ENCODE results near the gene MRM2. TPM values are rescaled to one million over a fixed set of nuclear protein-coding genes. Genes with fewer than 3 reads are reported as not detected.

Gene MRM2
- total and polyA plus RNA-seq, 4 donors, result 11.5 to 19.8 (median 14.7) TPM

DNA sequence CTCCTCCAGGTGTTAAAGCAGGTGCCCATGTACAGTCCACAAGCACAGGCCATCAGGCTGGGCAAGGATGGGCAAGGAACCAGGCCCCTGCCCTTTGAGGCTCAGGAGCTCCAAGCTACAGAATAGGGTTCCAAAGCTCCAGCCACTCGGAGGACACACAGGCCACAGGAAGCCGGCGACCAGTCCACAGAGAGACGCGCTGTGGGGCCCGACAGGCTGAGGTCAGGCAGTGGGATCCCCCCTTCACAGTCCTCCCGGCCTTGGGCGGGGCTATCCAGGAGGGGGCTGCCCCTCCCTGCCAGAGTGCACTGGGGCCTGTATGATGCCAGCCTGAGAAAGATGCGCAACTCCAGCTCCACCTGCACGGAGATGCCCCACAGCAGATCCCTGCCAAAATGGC lies 43.2 kb downstream of the MRM2 start:
- WGBS, 2 donors, result 91 to 93% methylated on average over 10 of the region's 10 CpGs
- H3K9me3 ChIP-seq (ENCODE audit: control insufficient read depth, low read length), result no peaks in the 10 kb centered on the region

DNA sequence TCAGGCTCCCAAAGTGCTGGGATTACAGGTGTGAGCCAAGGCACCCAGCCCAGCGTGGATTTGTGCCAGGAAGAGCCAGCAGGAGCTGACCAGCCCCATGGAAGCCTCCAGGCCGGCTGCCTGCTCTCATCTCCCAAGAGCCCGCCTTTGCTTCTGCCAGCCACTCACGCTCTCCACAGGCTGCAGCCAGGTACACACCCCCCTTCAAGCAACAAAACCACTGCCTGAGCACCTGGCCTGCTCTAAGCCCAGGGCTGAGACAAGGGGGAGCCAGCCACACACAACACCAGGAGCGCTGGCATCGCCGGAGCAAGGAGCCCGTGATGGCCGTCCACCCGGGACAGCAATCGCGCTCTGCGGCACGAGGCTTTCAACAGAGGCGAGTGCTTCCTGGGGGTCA lies 43.8 kb downstream of the MRM2 start:
- Histone ChIP-seq H3K36me3 (ENCODE audit: control insufficient read depth in 1 of 2, insufficient read depth in 2 of 2, low read length in 1 of 2) (peaks cover 0 to 2% of the 10 kb centered on the region in 2 donors), H3K4me1 (ENCODE audit: control insufficient read depth in 1 of 2, insufficient read depth in 2 of 2, low read length in 2 of 2) (no peaks in the 10 kb centered on the region), H3K27ac (ENCODE audit: low read depth in 1 of 2, low read length in 2 of 2) (no peak overlapping the region), H3K4me3 (ENCODE audit: low read length in 2 of 2) (no peak overlapping the region), H3K9me3 (ENCODE audit: control insufficient read depth, low read length) (no peaks in the 10 kb centered on the region), H3K27me3 (ENCODE audit: control insufficient read depth in 1 of 2, insufficient read depth in 2 of 2, low read length in 1 of 2) (no peaks in the 10 kb centered on the region)
- WGBS, 2 donors, result 94 to 96% methylated on average over 15 of the region's 15 CpGs
- intact Hi-C loops (cut with DNase I), result no loop called here
- no peak for DNase-seq
- no peak for ATAC-seq (ENCODE audit: low FRiP score)

More for the DNA sequence above, 43.2 kb downstream of the MRM2 start:
- no peak overlapping the region for H3K4me3 ChIP-seq (ENCODE audit: low read length in 2 of 2)
- H3K27me3 ChIP-seq (ENCODE audit: control insufficient read depth in 1 of 2, insufficient read depth in 2 of 2, low read length in 1 of 2), result no peaks in the 10 kb centered on the region
- DNase-seq (no peak), ATAC-seq (ENCODE audit: low FRiP score) (no peak)
- intact Hi-C loops (cut with DNase I), result no loop called here
- H3K36me3 ChIP-seq (ENCODE audit: control insufficient read depth in 1 of 2, insufficient read depth in 2 of 2, low read length in 1 of 2), result peaks cover 0 to 2% of the 10 kb centered on the region in 2 donors
- H3K4me1 ChIP-seq (ENCODE audit: control insufficient read depth in 1 of 2, insufficient read depth in 2 of 2, low read length in 2 of 2), result no peaks in the 10 kb centered on the region
- no peak overlapping the region for H3K27ac ChIP-seq (ENCODE audit: low read depth in 1 of 2, low read length in 2 of 2)

DNA sequence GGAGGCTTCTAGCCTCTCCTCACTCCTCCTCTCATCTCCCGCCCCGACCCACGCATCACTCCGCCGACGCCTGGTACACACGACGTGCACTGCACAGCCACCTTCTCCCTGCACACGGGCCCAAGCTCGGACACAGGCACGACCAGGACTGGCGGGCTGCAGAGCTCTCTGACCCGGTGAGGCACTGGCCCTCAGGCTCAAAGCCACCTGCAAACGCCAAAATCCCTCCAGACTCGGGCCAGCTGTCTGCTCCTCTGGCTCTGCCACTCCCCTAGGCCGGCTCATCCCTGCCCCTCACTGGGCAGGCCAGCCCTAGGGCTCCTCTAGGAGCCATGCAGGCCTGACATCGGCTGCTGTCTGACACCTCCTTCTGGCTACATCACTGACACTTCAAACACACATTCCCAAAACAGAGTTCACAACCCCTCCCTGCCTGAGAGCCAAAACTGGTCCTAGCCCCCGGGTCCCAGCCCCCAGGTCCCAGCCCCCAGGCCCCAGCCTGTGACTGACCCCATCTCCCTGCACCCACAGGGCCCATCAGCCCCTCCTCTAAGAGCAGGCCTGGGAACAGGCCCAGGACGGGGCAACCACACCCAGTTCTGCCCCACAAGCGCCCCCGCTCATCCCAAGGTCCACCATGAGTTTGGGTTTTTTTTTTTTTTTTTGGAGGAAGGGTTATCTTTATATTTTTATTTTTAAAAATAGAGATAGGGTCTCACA lies 44.4 kb downstream of the MRM2 start:
- no peaks in the 10 kb centered on the region for H3K27me3 ChIP-seq (ENCODE audit: control insufficient read depth in 1 of 2, insufficient read depth in 2 of 2, low read length in 1 of 2)
- DNase-seq (no peak), ATAC-seq (ENCODE audit: low FRiP score) (no peak)
- H3K27ac ChIP-seq (ENCODE audit: low read depth in 1 of 2, low read length in 2 of 2), result no peak overlapping the region
- H3K4me1 ChIP-seq (ENCODE audit: control insufficient read depth in 1 of 2, insufficient read depth in 2 of 2, low read length in 2 of 2), result no peaks in the 10 kb centered on the region
- H3K4me3 ChIP-seq (ENCODE audit: low read length in 2 of 2), result no peak overlapping the region
- H3K9me3 ChIP-seq (ENCODE audit: control insufficient read depth, low read length), result no peaks in the 10 kb centered on the region
- intact Hi-C loops (cut with DNase I), result no loop called here
- H3K36me3 ChIP-seq (ENCODE audit: control insufficient read depth in 1 of 2, insufficient read depth in 2 of 2, low read length in 1 of 2), result peaks cover 0 to 2% of the 10 kb centered on the region in 2 donors
- WGBS, 2 donors, result 89 to 93% methylated on average over 21 of the region's 21 CpGs

DNA sequence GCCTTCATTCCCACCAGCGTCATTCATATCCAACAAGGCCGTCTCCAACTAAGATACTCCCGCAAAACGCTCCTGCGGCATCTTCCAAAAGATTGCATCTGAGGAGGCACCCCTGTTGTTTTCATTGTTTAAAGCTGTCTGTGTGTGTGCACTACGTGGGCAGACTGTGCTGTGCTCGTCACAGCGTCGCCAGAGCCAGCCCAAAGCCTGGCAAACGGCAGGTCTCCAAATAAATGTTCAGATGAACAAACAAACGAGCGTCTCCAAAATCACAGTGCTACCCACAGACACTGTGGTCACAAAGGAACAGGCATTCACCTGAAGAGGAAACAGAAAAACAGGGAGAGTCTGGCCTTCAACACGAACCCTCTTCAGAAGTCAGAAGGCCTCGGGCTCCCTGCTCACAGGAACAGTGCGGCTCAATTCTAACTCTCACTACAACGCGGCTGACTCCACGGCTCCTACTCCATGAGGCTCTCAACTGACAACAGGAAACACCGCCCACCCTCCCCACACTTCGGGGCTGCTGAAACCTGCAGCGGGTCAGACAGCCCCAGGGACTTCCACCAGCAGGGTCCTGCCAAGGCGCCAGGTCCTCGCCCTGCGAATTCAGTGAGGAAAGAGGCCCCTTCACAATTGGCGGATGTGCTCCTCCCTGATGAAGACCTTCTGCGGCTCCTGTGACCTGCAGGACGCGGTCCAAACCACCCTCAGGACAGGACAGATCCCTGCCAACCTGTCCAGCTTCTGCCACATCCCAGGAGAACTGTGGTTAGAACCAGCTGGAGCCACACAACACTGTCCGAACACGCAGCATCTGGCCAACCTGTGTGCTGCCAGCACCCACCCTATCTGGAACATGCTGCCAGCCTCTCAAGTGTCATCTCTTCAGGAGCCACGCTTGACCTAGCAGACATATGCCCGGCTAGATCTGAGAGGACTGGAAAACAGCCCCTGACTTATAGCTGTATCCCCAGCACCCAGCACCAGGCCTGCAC lies 45.3 kb downstream of the MRM2 start:
- Histone ChIP-seq H3K4me3 (ENCODE audit: low read length in 2 of 2) (no peak overlapping the region), H3K4me1 (ENCODE audit: control insufficient read depth in 1 of 2, insufficient read depth in 2 of 2, low read length in 2 of 2) (no peaks in the 10 kb centered on the region), H3K9me3 (ENCODE audit: control insufficient read depth, low read length) (no peaks in the 10 kb centered on the region), H3K27ac (ENCODE audit: low read depth in 1 of 2, low read length in 2 of 2) (no peak overlapping the region), H3K36me3 (ENCODE audit: control insufficient read depth in 1 of 2, insufficient read depth in 2 of 2, low read length in 1 of 2) (peaks cover 0 to 2% of the 10 kb centered on the region in 2 donors), H3K27me3 (ENCODE audit: control insufficient read depth in 1 of 2, insufficient read depth in 2 of 2, low read length in 1 of 2) (no peaks in the 10 kb centered on the region)
- ATAC-seq (ENCODE audit: low FRiP score), result no peak
- DNase-seq, result no peak
- WGBS, 2 donors, result 93 to 95% methylated on average over 32 of the region's 32 CpGs
- intact Hi-C loops (cut with DNase I), result no loop called here

DNA sequence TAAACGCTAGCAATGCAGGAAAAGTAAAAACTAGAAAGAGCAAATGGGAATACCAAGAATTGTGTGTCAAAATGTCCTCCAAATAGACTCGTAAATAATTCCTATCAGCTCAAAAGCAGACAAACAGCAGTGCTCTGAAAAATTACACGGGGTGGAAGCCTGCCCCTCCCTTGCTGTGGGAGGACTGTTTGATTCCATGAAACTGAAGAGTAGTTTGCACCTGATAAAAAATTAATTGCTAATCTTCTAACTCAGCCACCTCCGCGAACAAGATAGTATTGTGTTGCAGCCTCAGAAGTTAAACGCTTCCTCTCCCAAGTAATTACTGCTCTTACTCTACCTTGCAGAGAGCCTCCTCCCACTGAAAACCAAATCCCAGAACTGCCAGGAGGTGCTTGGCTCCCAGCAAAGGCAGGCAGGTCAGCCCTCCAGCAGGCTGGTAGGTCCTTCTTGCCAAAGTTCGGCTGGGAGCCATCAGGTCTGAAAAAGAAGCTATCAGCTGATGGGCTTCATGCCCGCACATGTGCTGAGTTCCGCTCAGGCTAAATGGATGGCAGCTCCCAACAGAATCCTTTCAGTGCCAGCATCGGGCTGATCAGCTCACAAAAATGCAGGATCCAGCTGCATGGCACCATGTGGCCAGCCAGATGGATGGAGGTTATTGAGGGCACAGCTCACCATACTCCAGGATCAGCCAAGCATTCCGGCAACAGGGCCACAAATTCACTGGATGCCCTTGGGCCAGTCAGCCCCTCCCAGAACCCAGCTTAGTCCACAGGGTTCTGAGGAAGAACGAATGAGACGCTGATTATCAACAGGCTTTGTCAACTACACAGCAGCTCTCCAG lies 46.4 kb downstream of the MRM2 start:
- 96 to 98% methylated on average over 13 of the region's 13 CpGs for WGBS, 2 donors
- no peak overlapping the region for H3K27ac ChIP-seq (ENCODE audit: low read depth in 1 of 2, low read length in 2 of 2)
- DNase-seq (no peak), ATAC-seq (ENCODE audit: low FRiP score) (no peak)
- H3K4me3 ChIP-seq (ENCODE audit: low read length in 2 of 2), result no peak overlapping the region
- H3K36me3 ChIP-seq (ENCODE audit: control insufficient read depth in 1 of 2, insufficient read depth in 2 of 2, low read length in 1 of 2), result peaks cover 0 to 2% of the 10 kb centered on the region in 2 donors
- H3K9me3 ChIP-seq (ENCODE audit: control insufficient read depth, low read length), result no peaks in the 10 kb centered on the region
- no peaks in the 10 kb centered on the region for H3K27me3 ChIP-seq (ENCODE audit: control insufficient read depth in 1 of 2, insufficient read depth in 2 of 2, low read length in 1 of 2)
- no peaks in the 10 kb centered on the region for H3K4me1 ChIP-seq (ENCODE audit: control insufficient read depth in 1 of 2, insufficient read depth in 2 of 2, low read length in 2 of 2)
- intact Hi-C loops (cut with DNase I), result no loop called here

DNA sequence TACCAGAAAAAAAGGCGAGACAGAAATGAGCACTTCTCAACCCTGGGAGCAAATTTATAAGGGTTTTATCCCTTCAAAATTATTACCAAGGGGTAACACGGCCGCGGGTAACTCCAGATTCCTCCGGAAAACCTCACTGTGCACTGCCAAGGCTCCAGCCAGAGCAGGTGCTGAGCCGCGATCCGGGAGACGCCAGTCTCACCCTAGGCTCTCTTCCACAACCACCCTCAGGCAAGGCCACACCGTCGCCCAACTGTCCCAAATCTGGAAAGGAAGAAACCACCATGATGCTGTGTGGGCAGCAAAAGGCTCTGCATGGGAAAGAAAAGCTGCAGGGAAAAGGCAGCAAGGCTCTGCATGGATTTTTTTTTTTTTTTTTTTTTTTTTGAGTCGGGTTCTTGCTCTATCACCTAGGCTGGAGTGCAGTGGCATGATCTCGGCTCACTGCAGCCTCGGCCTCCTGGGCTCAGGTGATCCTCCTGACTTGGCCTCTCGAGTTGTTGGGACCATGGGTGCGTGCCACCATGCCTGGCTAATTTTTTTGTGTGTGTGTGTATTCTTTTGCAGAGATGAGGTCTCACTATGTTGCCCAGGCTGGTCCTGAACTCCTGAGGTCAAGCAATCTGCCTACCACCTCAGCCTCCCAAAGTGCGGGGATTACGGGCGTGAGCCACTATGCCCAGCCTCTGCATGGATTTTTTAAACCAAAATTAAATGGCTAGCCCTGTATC lies 48.3 kb downstream of the MRM2 start:
- Histone ChIP-seq H3K27me3 (ENCODE audit: control insufficient read depth in 1 of 2, insufficient read depth in 2 of 2, low read length in 1 of 2) (no peaks in the 10 kb centered on the region), H3K4me1 (ENCODE audit: control insufficient read depth in 1 of 2, insufficient read depth in 2 of 2, low read length in 2 of 2) (no peaks in the 10 kb centered on the region), H3K27ac (ENCODE audit: low read depth in 1 of 2, low read length in 2 of 2) (no peak overlapping the region), H3K4me3 (ENCODE audit: low read length in 2 of 2) (no peak overlapping the region), H3K36me3 (ENCODE audit: control insufficient read depth in 1 of 2, insufficient read depth in 2 of 2, low read length in 1 of 2) (no peaks in the 10 kb centered on the region), H3K9me3 (ENCODE audit: control insufficient read depth, low read length) (no peaks in the 10 kb centered on the region)
- DNase-seq (no peak), ATAC-seq (ENCODE audit: low FRiP score) (no peak)
- intact Hi-C loops (cut with DNase I), result no loop called here
- WGBS, 2 donors, result 95 to 97% methylated on average over 19 of the region's 19 CpGs

DNA sequence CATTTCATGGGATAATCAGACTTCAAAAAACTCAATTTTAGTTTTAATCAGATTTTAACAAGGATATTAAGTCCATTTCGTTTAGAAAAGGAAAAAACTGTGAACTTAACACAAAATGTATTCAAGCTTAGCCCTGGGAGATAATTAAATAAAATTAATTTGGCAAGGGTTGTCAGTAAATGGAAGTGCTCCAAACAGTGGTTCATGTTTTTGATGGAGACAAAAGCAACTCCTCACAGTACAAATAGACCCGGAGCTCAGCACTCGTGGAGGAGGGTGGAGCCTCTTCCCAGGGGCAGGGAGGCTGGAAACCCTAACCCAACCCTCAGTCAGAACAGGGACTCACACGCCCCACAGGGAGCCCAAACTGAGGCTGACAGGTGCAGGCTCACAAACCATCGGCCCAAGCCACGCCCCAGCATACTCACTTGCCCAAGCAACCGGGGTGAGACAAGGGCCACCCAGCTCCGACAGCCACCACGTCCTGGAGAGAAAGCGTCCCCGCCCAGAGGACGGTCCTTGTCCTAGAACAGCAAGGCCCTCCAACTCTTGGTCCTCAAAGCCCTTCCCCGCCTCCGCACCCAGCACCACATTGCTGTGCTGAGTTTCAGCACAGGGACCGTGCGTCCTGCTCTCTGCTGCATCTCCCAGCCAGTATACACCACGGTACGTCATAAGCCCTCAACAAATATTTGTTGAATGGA lies 49.0 kb downstream of the MRM2 start:
- WGBS, 2 donors, result 89 to 90% methylated on average over 18 of the region's 18 CpGs
- intact Hi-C loops (cut with DNase I), result no loop called here
- ATAC-seq (ENCODE audit: low FRiP score) (no peak), DNase-seq (no peak)
- no peaks in the 10 kb centered on the region for H3K36me3 ChIP-seq (ENCODE audit: control insufficient read depth in 1 of 2, insufficient read depth in 2 of 2, low read length in 1 of 2)
- H3K27me3 ChIP-seq (ENCODE audit: control insufficient read depth in 1 of 2, insufficient read depth in 2 of 2, low read length in 1 of 2), result no peaks in the 10 kb centered on the region
- H3K4me3 ChIP-seq (ENCODE audit: low read length in 2 of 2), result no peak overlapping the region
- H3K27ac ChIP-seq (ENCODE audit: low read depth in 1 of 2, low read length in 2 of 2), result no peak overlapping the region
- no peaks in the 10 kb centered on the region for H3K9me3 ChIP-seq (ENCODE audit: control insufficient read depth, low read length)
- no peaks in the 10 kb centered on the region for H3K4me1 ChIP-seq (ENCODE audit: control insufficient read depth in 1 of 2, insufficient read depth in 2 of 2, low read length in 2 of 2)

Measured in aorta (tissue), 5 donors.